Posterior cingulate gyrus (tissue), 11 donors: ENCODE data around the gene MAGOH.

Source experiments
- DNase-seq, 10 donors: peaks; one replicate each; pipeline versions ENCODE4 v3.0.0 to v3.0.0-alpha.2; 2020 to 2021; ENCODE audit warnings: mixed read lengths in 3 of 10
- intact Hi-C: fragments of 100-400 bp; cut with DNase I; formaldehyde crosslinking; loops from one replicate; pipeline ENCODE4 v1.15.1; 2023

The MAGOH gene

GRCh38 chr1:53271446-53272090 lies 33.2 kb upstream of the MAGOH start:
- intact Hi-C loops: no loop called here
- no peak for DNase-seq

GRCh38 chr1:53270873-53271272 lies 32.6 kb upstream of the MAGOH start:
- DNase-seq: no peak
- intact Hi-C loops: no loop called here

GRCh38 chr1:53270107-53270506 lies 31.8 kb upstream of the MAGOH start:
- intact Hi-C loops: no loop called here
- no peak for DNase-seq

- intact Hi-C loops: no loop called here
- no peak for DNase-seq
These were observed 29.4 kb upstream of the MAGOH start for GRCh38 chr1:53267761-53268160.

- intact Hi-C loops: no loop called here
- DNase-seq: no peak
These were observed 27.7 kb upstream of the MAGOH start for GRCh38 chr1:53266038-53266437.

GRCh38 chr1:53265581-53265980 lies 27.3 kb upstream of the MAGOH start:
- DNase-seq: no peak
- intact Hi-C loops: no loop called here

GRCh38 chr1:53264048-53264447 lies 25.7 kb upstream of the MAGOH start:
- no peak for DNase-seq
- intact Hi-C loops: no loop called here

- no peak for DNase-seq
- intact Hi-C loops: no loop called here
These were observed 23.7 kb upstream of the MAGOH start for GRCh38 chr1:53262000-53262399.

GRCh38 chr1:53260631-53261247 lies 22.4 kb upstream of the MAGOH start:
- no peak for DNase-seq
- intact Hi-C loops: no loop called here

- intact Hi-C loops: no loop called here
- DNase-seq: no peak
These were observed 21.6 kb upstream of the MAGOH start for GRCh38 chr1:53259932-53260331.

GRCh38 chr1:53258216-53258615 lies 19.9 kb upstream of the MAGOH start:
- no peak for DNase-seq
- intact Hi-C loops: no loop called here

GRCh38 chr1:53257454-53258081 lies 19.2 kb upstream of the MAGOH start:
- no peak for DNase-seq
- intact Hi-C loops: no loop called here

- DNase-seq: no peak
- intact Hi-C loops: no loop called here
These were observed 18.5 kb upstream of the MAGOH start for GRCh38 chr1:53256511-53257453.

GRCh38 chr1:53255031-53255430 lies 16.7 kb upstream of the MAGOH start:
- intact Hi-C loops: no loop called here
- DNase-seq: no peak

- intact Hi-C loops: no loop called here
- DNase-seq: no peak
These were observed 15.8 kb upstream of the MAGOH start for GRCh38 chr1:53254011-53254640.

GRCh38 chr1:53250325-53250724 lies 12.0 kb upstream of the MAGOH start:
- intact Hi-C loops: no loop called here
- DNase-seq: no peak

- DNase-seq: no peak
- intact Hi-C loops: no loop called here
These were observed 11.4 kb upstream of the MAGOH start for GRCh38 chr1:53249706-53250105.

GRCh38 chr1:53246261-53247134 lies 8.2 kb upstream of the MAGOH start:
- no peak for DNase-seq
- intact Hi-C loops: no loop called here

- no peak for DNase-seq
- intact Hi-C loops: no loop called here
These were observed 5.8 kb upstream of the MAGOH start for GRCh38 chr1:53244141-53244540.

- no peak for DNase-seq
- intact Hi-C loops: no loop called here
These were observed 4.1 kb upstream of the MAGOH start for GRCh38 chr1:53242381-53242780.
